ENCODE measurements around the gene PTH1R.

DNA sequence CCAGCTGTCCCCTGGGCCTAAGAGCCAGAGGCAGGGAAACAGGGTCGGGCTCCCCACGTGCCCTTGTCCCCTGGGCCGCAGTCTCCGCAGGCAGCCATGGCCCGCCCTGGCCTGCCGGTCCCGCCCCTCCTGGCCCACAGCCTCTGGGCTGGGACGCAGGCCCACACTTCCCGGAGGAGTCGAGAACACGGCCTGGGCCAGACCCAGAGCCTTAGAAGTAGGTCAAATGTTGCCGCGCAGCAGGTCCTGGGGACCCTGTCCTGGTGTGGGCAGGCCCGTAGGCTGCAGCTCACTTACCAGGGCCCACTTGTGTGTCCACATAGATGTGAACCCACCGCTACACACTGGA is 10.0 kb upstream of the PTH1R start:
- TF ChIP-seq, protein P1, sequence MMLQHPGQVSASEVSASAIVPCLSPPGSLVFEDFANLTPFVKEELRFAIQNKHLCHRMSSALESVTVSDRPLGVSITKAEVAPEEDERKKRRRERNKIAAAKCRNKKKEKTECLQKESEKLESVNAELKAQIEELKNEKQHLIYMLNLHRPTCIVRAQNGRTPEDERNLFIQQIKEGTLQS (IDR thresholded peaks at IDR 0.05; ENCODE audit: borderline replicate concordance, extremely low read depth, low read depth, low read length): no peak
- TF ChIP-seq, protein P2, sequence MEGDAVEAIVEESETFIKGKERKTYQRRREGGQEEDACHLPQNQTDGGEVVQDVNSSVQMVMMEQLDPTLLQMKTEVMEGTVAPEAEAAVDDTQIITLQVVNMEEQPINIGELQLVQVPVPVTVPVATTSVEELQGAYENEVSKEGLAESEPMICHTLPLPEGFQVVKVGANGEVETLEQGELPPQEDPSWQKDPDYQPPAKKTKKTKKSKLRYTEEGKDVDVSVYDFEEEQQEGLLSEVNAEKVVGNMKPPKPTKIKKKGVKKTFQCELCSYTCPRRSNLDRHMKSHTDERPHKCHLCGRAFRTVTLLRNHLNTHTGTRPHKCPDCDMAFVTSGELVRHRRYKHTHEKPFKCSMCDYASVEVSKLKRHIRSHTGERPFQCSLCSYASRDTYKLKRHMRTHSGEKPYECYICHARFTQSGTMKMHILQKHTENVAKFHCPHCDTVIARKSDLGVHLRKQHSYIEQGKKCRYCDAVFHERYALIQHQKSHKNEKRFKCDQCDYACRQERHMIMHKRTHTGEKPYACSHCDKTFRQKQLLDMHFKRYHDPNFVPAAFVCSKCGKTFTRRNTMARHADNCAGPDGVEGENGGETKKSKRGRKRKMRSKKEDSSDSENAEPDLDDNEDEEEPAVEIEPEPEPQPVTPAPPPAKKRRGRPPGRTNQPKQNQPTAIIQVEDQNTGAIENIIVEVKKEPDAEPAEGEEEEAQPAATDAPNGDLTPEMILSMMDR (IDR thresholded peaks at IDR 0.05 in 2 of 3, conservative IDR thresholded peaks at IDR 0.05 in 1 of 3; ENCODE audit: control insufficient read depth in 2 of 3, extremely low read depth in 1 of 3, insufficient read depth in 1 of 3, low read depth in 3 of 3, low read length in 3 of 3): no peak
- TF ChIP-seq, protein P3, sequence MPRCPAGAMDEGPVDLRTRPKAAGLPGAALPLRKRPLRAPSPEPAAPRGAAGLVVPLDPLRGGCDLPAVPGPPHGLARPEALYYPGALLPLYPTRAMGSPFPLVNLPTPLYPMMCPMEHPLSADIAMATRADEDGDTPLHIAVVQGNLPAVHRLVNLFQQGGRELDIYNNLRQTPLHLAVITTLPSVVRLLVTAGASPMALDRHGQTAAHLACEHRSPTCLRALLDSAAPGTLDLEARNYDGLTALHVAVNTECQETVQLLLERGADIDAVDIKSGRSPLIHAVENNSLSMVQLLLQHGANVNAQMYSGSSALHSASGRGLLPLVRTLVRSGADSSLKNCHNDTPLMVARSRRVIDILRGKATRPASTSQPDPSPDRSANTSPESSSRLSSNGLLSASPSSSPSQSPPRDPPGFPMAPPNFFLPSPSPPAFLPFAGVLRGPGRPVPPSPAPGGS (IDR thresholded peaks at IDR 0.05; ENCODE audit: borderline replicate concordance, insufficient read depth, low read depth, low read length, poor library complexity, severe bottlenecking): no peak
- TF ChIP-seq ZNF384 (IDR thresholded peaks at IDR 0.05; ENCODE audit: borderline replicate concordance, low read depth, low read length) (no peak), ZNF274 (IDR thresholded peaks at IDR 0.05; ENCODE audit: insufficient read depth, insufficient read length) (no peak), CEBPB (IDR thresholded peaks at IDR 0.05; ENCODE audit: borderline replicate concordance in 1 of 2, low read depth in 2 of 2, low read length in 2 of 2) (no peak), SMAD1 (IDR thresholded peaks at IDR 0.05; ENCODE audit: low read depth, partially characterized antibody) (no peak), FOXM1 (IDR thresholded peaks at IDR 0.05; ENCODE audit: low read depth, low read length) (no peak)
- TF ChIP-seq, protein P4, sequence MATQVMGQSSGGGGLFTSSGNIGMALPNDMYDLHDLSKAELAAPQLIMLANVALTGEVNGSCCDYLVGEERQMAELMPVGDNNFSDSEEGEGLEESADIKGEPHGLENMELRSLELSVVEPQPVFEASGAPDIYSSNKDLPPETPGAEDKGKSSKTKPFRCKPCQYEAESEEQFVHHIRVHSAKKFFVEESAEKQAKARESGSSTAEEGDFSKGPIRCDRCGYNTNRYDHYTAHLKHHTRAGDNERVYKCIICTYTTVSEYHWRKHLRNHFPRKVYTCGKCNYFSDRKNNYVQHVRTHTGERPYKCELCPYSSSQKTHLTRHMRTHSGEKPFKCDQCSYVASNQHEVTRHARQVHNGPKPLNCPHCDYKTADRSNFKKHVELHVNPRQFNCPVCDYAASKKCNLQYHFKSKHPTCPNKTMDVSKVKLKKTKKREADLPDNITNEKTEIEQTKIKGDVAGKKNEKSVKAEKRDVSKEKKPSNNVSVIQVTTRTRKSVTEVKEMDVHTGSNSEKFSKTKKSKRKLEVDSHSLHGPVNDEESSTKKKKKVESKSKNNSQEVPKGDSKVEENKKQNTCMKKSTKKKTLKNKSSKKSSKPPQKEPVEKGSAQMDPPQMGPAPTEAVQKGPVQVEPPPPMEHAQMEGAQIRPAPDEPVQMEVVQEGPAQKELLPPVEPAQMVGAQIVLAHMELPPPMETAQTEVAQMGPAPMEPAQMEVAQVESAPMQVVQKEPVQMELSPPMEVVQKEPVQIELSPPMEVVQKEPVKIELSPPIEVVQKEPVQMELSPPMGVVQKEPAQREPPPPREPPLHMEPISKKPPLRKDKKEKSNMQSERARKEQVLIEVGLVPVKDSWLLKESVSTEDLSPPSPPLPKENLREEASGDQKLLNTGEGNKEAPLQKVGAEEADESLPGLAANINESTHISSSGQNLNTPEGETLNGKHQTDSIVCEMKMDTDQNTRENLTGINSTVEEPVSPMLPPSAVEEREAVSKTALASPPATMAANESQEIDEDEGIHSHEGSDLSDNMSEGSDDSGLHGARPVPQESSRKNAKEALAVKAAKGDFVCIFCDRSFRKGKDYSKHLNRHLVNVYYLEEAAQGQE (IDR thresholded peaks at IDR 0.05; ENCODE audit: low read depth, low read length): no peak
- TF ChIP-seq, protein P5, sequence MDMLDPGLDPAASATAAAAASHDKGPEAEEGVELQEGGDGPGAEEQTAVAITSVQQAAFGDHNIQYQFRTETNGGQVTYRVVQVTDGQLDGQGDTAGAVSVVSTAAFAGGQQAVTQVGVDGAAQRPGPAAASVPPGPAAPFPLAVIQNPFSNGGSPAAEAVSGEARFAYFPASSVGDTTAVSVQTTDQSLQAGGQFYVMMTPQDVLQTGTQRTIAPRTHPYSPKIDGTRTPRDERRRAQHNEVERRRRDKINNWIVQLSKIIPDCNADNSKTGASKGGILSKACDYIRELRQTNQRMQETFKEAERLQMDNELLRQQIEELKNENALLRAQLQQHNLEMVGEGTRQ (IDR thresholded peaks at IDR 0.05; ENCODE audit: borderline replicate concordance, low read depth, low read length): no peak

Measured in GM12878 (cell line).